Prostate gland (tissue), 2 donors: ENCODE measurements around the gene PKLR.
"Not testable (repeated sequence)": the region's sequence is repeated elsewhere in the genome, so short reads cannot be mapped to it uniquely, and the experiment has no call there.

Experiments used
- POLR2A ChIP-seq: fragments of 450-650 bp; IDR thresholded peaks from one replicate; pipeline ENCODE4 v1.6.1; 2016; ENCODE audit warnings: antibody characterized with exemption, mild to moderate bottlenecking
- POLR2AphosphoS5 ChIP-seq: sonication (generic); formaldehyde crosslinking; IDR thresholded peaks from one replicate; pipeline ENCODE4 v1.6.1; 2017; ENCODE audit warnings: antibody characterized with exemption
- TF ChIP-seq, protein P1 (sequence below), 4 experiments: fragments of 200-600 bp in 2 of 4; fragments of 450-650 bp in 2 of 4; sonication (generic) in 2 of 4; IDR thresholded peaks; 1 replicate in 3 of 4; 2 replicates in 1 of 4; pipeline ENCODE4 v1.5.1; 2016 to 2019; ENCODE audit warnings: antibody characterized with exemption in 4 of 4, mild to moderate bottlenecking in 2 of 4, moderate library complexity in 2 of 4

DNA sequence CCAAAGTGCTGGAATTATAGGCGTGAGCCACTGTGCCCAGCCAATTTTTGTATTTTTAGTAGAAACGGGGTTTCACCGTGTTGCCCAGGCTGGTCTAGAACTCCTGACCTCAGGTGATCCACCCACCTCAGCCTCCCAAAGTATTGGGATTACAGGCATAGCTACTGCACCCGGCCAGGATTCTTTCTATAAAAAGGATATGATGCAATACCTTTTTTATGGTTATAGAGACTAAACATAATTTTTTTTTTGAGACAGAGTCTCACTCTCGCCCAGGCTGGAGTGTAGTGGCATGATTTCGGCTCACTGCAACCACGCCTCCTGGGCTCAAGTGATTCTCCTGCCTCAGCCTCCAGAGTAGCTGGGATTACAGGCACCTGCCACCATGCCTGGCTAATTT is 27.6 kb upstream of the PKLR start:
- TF ChIP-seq POLR2AphosphoS5, POLR2A: not testable (repeated sequence)
- TF ChIP-seq, protein P1, sequence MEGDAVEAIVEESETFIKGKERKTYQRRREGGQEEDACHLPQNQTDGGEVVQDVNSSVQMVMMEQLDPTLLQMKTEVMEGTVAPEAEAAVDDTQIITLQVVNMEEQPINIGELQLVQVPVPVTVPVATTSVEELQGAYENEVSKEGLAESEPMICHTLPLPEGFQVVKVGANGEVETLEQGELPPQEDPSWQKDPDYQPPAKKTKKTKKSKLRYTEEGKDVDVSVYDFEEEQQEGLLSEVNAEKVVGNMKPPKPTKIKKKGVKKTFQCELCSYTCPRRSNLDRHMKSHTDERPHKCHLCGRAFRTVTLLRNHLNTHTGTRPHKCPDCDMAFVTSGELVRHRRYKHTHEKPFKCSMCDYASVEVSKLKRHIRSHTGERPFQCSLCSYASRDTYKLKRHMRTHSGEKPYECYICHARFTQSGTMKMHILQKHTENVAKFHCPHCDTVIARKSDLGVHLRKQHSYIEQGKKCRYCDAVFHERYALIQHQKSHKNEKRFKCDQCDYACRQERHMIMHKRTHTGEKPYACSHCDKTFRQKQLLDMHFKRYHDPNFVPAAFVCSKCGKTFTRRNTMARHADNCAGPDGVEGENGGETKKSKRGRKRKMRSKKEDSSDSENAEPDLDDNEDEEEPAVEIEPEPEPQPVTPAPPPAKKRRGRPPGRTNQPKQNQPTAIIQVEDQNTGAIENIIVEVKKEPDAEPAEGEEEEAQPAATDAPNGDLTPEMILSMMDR (IDR thresholded peaks at IDR 0.05): not testable (repeated sequence)
